CD4-positive, alpha-beta memory T cell (primary cell): ENCODE results near the gene SMG5. TPM values are rescaled to one million over a fixed set of nuclear protein-coding genes. Genes with fewer than 3 reads are reported as not detected.

Experiments used
- CTCF ChIA-PET: fragments of 350-600 bp; sonication (Branson Sonifier 250); formaldehyde crosslinking; loops from one replicate; lab custom pipeline; 2021; ENCODE audit warnings: inconsistent platforms; ENCODE audit not compliant: partially characterized antibody; lab: Charles Lee
- POLR2A ChIA-PET: fragments of 350-600 bp; sonication (Branson Sonifier 250); formaldehyde crosslinking; loops from one replicate; lab custom pipeline; 2021; ENCODE audit not compliant: partially characterized antibody; lab: Charles Lee
- DNase-seq, 5 donors: peaks; one replicate each; pipeline versions ENCODE4 v3.0.0 to v3.0.0-alpha.2; 2020 to 2022; ENCODE audit warnings: mixed read lengths in 1 of 5
- H3K27ac ChIP-seq: one replicate; pipeline ENCODE4 v1.7.0; 2013; ENCODE audit warnings: low read depth, low read length
- H3K27me3 ChIP-seq: 2 replicates; pipeline ENCODE4 v1.7.0; 2013; ENCODE audit warnings: mild to moderate bottlenecking, low read length, moderate library complexity; ENCODE audit not compliant: insufficient read depth
- H3K36me3 ChIP-seq: 2 replicates; pipeline ENCODE4 v1.7.0; 2013; ENCODE audit warnings: mild to moderate bottlenecking, low read length, moderate library complexity; ENCODE audit not compliant: insufficient read depth
- H3K4me1 ChIP-seq: 2 replicates; pipeline ENCODE4 v1.7.0; 2013; ENCODE audit warnings: mild to moderate bottlenecking, low read length, moderate library complexity; ENCODE audit not compliant: insufficient read depth
- H3K4me3 ChIP-seq, 2 donors: one replicate each; pipeline ENCODE4 v1.7.0; 2013; ENCODE audit warnings: low read length in 2 of 2, mild to moderate bottlenecking in 1 of 2
- H3K9me3 ChIP-seq, 2 donors: one replicate each; pipeline ENCODE4 v1.7.0; 2013; ENCODE audit warnings: low read length in 2 of 2, control low read depth in 1 of 2; ENCODE audit not compliant: control insufficient read depth in 1 of 2
- H3K27ac Mint-ChIP-seq, 7 donors: one replicate each; pipeline ENCODE4 v1.8.0; 2020 to 2021; ENCODE audit warnings: mixed read lengths in 7 of 7, mild to moderate bottlenecking in 6 of 7, inconsistent platforms in 3 of 7, moderate library complexity in 3 of 7
- H3K27me3 Mint-ChIP-seq, 2 donors: one replicate each; pipeline ENCODE4 v1.8.0; 2020 to 2021; ENCODE audit warnings: mixed read lengths in 2 of 2
- H3K36me3 Mint-ChIP-seq, 2 donors: one replicate each; pipeline ENCODE4 v1.8.0; 2020 to 2021; ENCODE audit warnings: mixed read lengths in 2 of 2, inconsistent platforms in 1 of 2, mild to moderate bottlenecking in 1 of 2
- H3K4me1 Mint-ChIP-seq, 4 donors: one replicate each; pipeline ENCODE4 v1.8.0; 2020 to 2021; ENCODE audit warnings: mixed read lengths in 4 of 4, mild to moderate bottlenecking in 1 of 4
- H3K4me3 Mint-ChIP-seq, 8 donors: one replicate each; pipeline ENCODE4 v1.8.0; 2020 to 2021; ENCODE audit warnings: mixed read lengths in 8 of 8, mild to moderate bottlenecking in 7 of 8, moderate library complexity in 6 of 8, inconsistent platforms in 3 of 8
- H3K9me3 Mint-ChIP-seq, 8 donors: one replicate each; pipeline ENCODE4 v1.8.0; 2020 to 2021; ENCODE audit warnings: mixed read lengths in 8 of 8, mild to moderate bottlenecking in 5 of 8, inconsistent platforms in 3 of 8, moderate library complexity in 1 of 8
- intact Hi-C: fragments of 100-400 bp; cut with micrococcal nuclease; formaldehyde crosslinking; loops from one replicate; pipeline ENCODE4 v1.15.1; 2023
- polyA plus RNA-seq, 2 donors: library from polyadenylated mRNA; unstranded; fragments of 300-500 nt; fragmentation: Illumina TruSeq; gene quantifications; one replicate each; pipeline ENCODE4 v1.2.3, GENCODE V29; 2021
- total RNA-seq, 2 experiments: library from RNA; stranded (reverse); gene quantifications; one replicate each; pipeline ENCODE4 v1.2.3, GENCODE V29; 2021

SMG5 gene
- total and polyA plus RNA-seq, 4 experiments from 2014 or later: 6.1 to 71.6 (median 47.7) TPM

- H3K27ac Mint-ChIP-seq: no peak overlapping the region
- no peaks in the 10 kb centered on the region for H3K4me1 ChIP-seq
- intact Hi-C loops: no loop called here
- ChIA-PET POLR2A (interaction anchor here (0.7 kb wide), 1 partner anchor 17 kb away, joined by 3 read pairs; the partner anchor contains the start of gene PMF1), CTCF (interaction anchor here (1.4 to 10.2 kb wide), 2 partner anchors 86 to 88 kb away, joined by 3 to 189 read pairs; no protein-coding TSS in a partner anchor)
- no peak overlapping the region for H3K4me3 ChIP-seq
- H3K27me3 ChIP-seq: no peaks in the 10 kb centered on the region
- H3K4me3 Mint-ChIP-seq: peak overlapping the region in 1 of 8 donors; percentile 22
- H3K36me3 Mint-ChIP-seq: peaks cover 37 to 40% of the 10 kb centered on the region in 2 donors
- DNase-seq: no peak
- H3K9me3 Mint-ChIP-seq: no peaks in the 10 kb centered on the region
- H3K4me1 Mint-ChIP-seq: peaks cover 1 to 12% (median 7%) of the 10 kb centered on the region in 4 donors
- no peak overlapping the region for H3K27ac ChIP-seq
- H3K27me3 Mint-ChIP-seq: no peaks in the 10 kb centered on the region
- H3K9me3 ChIP-seq: no peaks in the 10 kb centered on the region
- H3K36me3 ChIP-seq: peaks cover 12% of the 10 kb centered on the region
Measured at GRCh38 chr1:156230473-156230837, 52.2 kb downstream of the SMG5 start.

GRCh38 chr1:156229809-156230472 lies 52.7 kb downstream of the SMG5 start:
- intact Hi-C loops: loop anchor here (5.0 kb wide), 1 partner anchor 38 kb away; the partner anchor contains the start of gene SLC25A44
- Histone ChIP-seq H3K27ac (no peak overlapping the region), H3K4me3 (no peak overlapping the region), H3K27me3 (no peaks in the 10 kb centered on the region), H3K4me1 (peaks cover 5% of the 10 kb centered on the region), H3K9me3 (no peaks in the 10 kb centered on the region), H3K36me3 (peaks cover 12% of the 10 kb centered on the region)
- no peaks in the 10 kb centered on the region for H3K9me3 Mint-ChIP-seq
- no peak for DNase-seq
- H3K4me3 Mint-ChIP-seq: peak overlapping the region in 1 of 8 donors; percentile 22
- H3K36me3 Mint-ChIP-seq: peaks cover 40 to 43% of the 10 kb centered on the region in 2 donors
- ChIA-PET CTCF (interaction anchor here (0.9 to 10.2 kb wide), 4 partner anchors 12 to 95 kb away, joined by 3 to 189 read pairs (median 4); no protein-coding TSS in a partner anchor), POLR2A (interaction anchor here (0.9 kb wide), 1 partner anchor 22 kb away, joined by 3 read pairs; no protein-coding TSS in a partner anchor)
- peaks cover 4 to 15% (median 10%) of the 10 kb centered on the region in 4 donors for H3K4me1 Mint-ChIP-seq
- no peaks in the 10 kb centered on the region for H3K27me3 Mint-ChIP-seq
- peak overlapping the region in 1 of 7 donors; percentile 22 for H3K27ac Mint-ChIP-seq

- POLR2A ChIA-PET: interaction anchor here (0.5 kb wide), 1 partner anchor 285 kb away, joined by 3 read pairs; no protein-coding TSS in a partner anchor
Measured at GRCh38 chr1:156228501-156228900, 54.1 kb downstream of the SMG5 start.

GRCh38 chr1:156226782-156227181 lies 55.8 kb downstream of the SMG5 start:
- no peaks in the 10 kb centered on the region for H3K27me3 Mint-ChIP-seq
- no peak for DNase-seq
- intact Hi-C loops: loop anchor here (5.0 kb wide), 1 partner anchor 34 kb away; the partner anchor contains the start of gene SLC25A44
- Histone ChIP-seq H3K27me3 (no peaks in the 10 kb centered on the region), H3K27ac (no peak overlapping the region), H3K36me3 (peaks cover 22% of the 10 kb centered on the region), H3K9me3 (no peaks in the 10 kb centered on the region), H3K4me1 (peaks cover 6% of the 10 kb centered on the region), H3K4me3 (no peak overlapping the region)
- H3K27ac Mint-ChIP-seq: peak overlapping the region in 4 of 7 donors; percentile 29 to 79 (median 73)
- no peaks in the 10 kb centered on the region for H3K9me3 Mint-ChIP-seq
- POLR2A ChIA-PET: interaction anchor here (1.1 to 2.0 kb wide), 4 partner anchors 12 to 133 kb away, joined by 3 to 7 read pairs (median 4); partner anchors contain the start of gene SLC25A44
- H3K4me3 Mint-ChIP-seq: no peak overlapping the region
- CTCF ChIA-PET: interaction anchor here (0.9 to 10.2 kb wide), 8 partner anchors 13 to 132 kb away, joined by 3 to 189 read pairs (median 14); partner anchors contain the start of genes PMF1 and SMG5
- H3K36me3 Mint-ChIP-seq: peaks cover 45 to 49% of the 10 kb centered on the region in 2 donors
- H3K4me1 Mint-ChIP-seq: peaks cover 16 to 32% (median 22%) of the 10 kb centered on the region in 4 donors

More at GRCh38 chr1:156228501-156228900, 54.1 kb downstream of the SMG5 start:
- Mint-ChIP-seq H3K4me3 (no peak overlapping the region), H3K36me3 (peaks cover 40 to 43% of the 10 kb centered on the region in 2 donors), H3K27ac (peak overlapping the region in 1 of 7 donors; percentile 19), H3K27me3 (no peaks in the 10 kb centered on the region), H3K4me1 (peaks cover 5 to 17% (median 12%) of the 10 kb centered on the region in 4 donors), H3K9me3 (no peaks in the 10 kb centered on the region)
- Histone ChIP-seq H3K27me3 (no peaks in the 10 kb centered on the region), H3K36me3 (peaks cover 15% of the 10 kb centered on the region), H3K27ac (no peak overlapping the region), H3K9me3 (no peaks in the 10 kb centered on the region), H3K4me1 (peaks cover 6% of the 10 kb centered on the region), H3K4me3 (no peak overlapping the region)
- no peak for DNase-seq
- CTCF ChIA-PET: interaction anchor here (0.7 to 10.2 kb wide), 4 partner anchors 84 to 146 kb away, joined by 3 to 189 read pairs (median 63); no protein-coding TSS in a partner anchor
- intact Hi-C loops: loop anchor here (5.0 kb wide), 1 partner anchor 36 kb away; the partner anchor contains the start of gene SLC25A44

- Mint-ChIP-seq H3K9me3 (no peaks in the 10 kb centered on the region), H3K4me3 (no peak overlapping the region), H3K27ac (peak overlapping the region in 3 of 7 donors; percentile 68 to 79 (median 78)), H3K36me3 (peaks cover 50 to 54% of the 10 kb centered on the region in 2 donors), H3K27me3 (no peaks in the 10 kb centered on the region), H3K4me1 (peaks cover 22 to 39% (median 29%) of the 10 kb centered on the region in 4 donors)
- no peaks in the 10 kb centered on the region for H3K27me3 ChIP-seq
- intact Hi-C loops: loop anchor here (5.0 kb wide), 1 partner anchor 34 kb away; the partner anchor contains the start of gene SLC25A44
- DNase-seq: no peak
- no peaks in the 10 kb centered on the region for H3K9me3 ChIP-seq
- no peak overlapping the region for H3K27ac ChIP-seq
- no peak overlapping the region for H3K4me3 ChIP-seq
- H3K36me3 ChIP-seq: peaks cover 27% of the 10 kb centered on the region
- POLR2A ChIA-PET: interaction anchor here (1.1 to 2.0 kb wide), 6 partner anchors 12 to 132 kb away, joined by 3 to 17 read pairs (median 4); partner anchors contain the start of genes PMF1 and SLC25A44
- CTCF ChIA-PET: interaction anchor here (0.9 to 10.2 kb wide), 16 partner anchors 12 to 143 kb away, joined by 3 to 189 read pairs (median 8); partner anchors contain the start of genes MEX3A, PMF1 and SMG5
- H3K4me1 ChIP-seq: peaks cover 6% of the 10 kb centered on the region
Measured at GRCh38 chr1:156226116-156226538, 56.5 kb downstream of the SMG5 start.

GRCh38 chr1:156225677-156226014 lies 57.0 kb downstream of the SMG5 start:
- Mint-ChIP-seq H3K27me3 (no peaks in the 10 kb centered on the region), H3K4me3 (no peak overlapping the region), H3K9me3 (no peaks in the 10 kb centered on the region), H3K27ac (peak overlapping the region; percentile 0 to 84 (median 20)), H3K4me1 (peaks cover 25 to 42% (median 32%) of the 10 kb centered on the region in 4 donors), H3K36me3 (peaks cover 53 to 57% of the 10 kb centered on the region in 2 donors)
- H3K36me3 ChIP-seq: peaks cover 32% of the 10 kb centered on the region
- ChIA-PET POLR2A (interaction anchor here (1.0 to 2.0 kb wide), 12 partner anchors 11 to 135 kb away, joined by 3 to 17 read pairs (median 4); partner anchors contain the start of genes PMF1, SLC25A44 and SMG5), CTCF (interaction anchor here (0.7 to 10.2 kb wide), 25 partner anchors 10 to 163 kb away, joined by 3 to 189 read pairs (median 7); partner anchors contain the start of genes MEX3A, PMF1, SLC25A44 and TMEM79)
- intact Hi-C loops: loop anchor here (1.0 to 5.0 kb wide), 4 partner anchors 33 to 135 kb away; partner anchors contain the start of gene SLC25A44
- DNase-seq: no peak
- H3K27me3 ChIP-seq: no peaks in the 10 kb centered on the region
- H3K4me3 ChIP-seq: no peak overlapping the region
- H3K9me3 ChIP-seq: no peaks in the 10 kb centered on the region
- H3K4me1 ChIP-seq: peaks cover 6% of the 10 kb centered on the region
- no peak overlapping the region for H3K27ac ChIP-seq
